OCI-LY3 (cell line): Measurements from ENCODE around the gene COL4A2.

Experiments
- EZH2phosphoT487 ChIP-seq: fragments of 200-600 bp; shearing (Covaris generic); IDR thresholded peaks from 2 replicates; pipeline ENCODE4 v1.6.1; 2018; ENCODE audit warnings: antibody characterized with exemption, mixed run types, low read depth
- TF ChIP-seq, protein P1 (sequence below): fragments of 200-600, 300-600 bp; sonication (generic); IDR thresholded peaks from 2 replicates; pipeline ENCODE4 v1.5.1; 2014; ENCODE audit warnings: antibody characterized with exemption, low read length, low read depth

GRCh38 chr13:110305001-110305400 is 2.1 kb upstream of the COL4A2 start:
- TF ChIP-seq, protein P1, sequence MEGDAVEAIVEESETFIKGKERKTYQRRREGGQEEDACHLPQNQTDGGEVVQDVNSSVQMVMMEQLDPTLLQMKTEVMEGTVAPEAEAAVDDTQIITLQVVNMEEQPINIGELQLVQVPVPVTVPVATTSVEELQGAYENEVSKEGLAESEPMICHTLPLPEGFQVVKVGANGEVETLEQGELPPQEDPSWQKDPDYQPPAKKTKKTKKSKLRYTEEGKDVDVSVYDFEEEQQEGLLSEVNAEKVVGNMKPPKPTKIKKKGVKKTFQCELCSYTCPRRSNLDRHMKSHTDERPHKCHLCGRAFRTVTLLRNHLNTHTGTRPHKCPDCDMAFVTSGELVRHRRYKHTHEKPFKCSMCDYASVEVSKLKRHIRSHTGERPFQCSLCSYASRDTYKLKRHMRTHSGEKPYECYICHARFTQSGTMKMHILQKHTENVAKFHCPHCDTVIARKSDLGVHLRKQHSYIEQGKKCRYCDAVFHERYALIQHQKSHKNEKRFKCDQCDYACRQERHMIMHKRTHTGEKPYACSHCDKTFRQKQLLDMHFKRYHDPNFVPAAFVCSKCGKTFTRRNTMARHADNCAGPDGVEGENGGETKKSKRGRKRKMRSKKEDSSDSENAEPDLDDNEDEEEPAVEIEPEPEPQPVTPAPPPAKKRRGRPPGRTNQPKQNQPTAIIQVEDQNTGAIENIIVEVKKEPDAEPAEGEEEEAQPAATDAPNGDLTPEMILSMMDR: no peak
- TF ChIP-seq EZH2phosphoT487: no peak
